GM19438 (cell line): ENCODE measurements around the gene LHX6.

ENCODE experiments used
- ATAC-seq: cut with Tn5 transposase; IDR thresholded peaks from one replicate; pipeline ENCODE4 v1.9.1; 2021; ENCODE audit warnings: low read depth; ENCODE audit not compliant: unreplicated experiment

Gene LHX6

DNA sequence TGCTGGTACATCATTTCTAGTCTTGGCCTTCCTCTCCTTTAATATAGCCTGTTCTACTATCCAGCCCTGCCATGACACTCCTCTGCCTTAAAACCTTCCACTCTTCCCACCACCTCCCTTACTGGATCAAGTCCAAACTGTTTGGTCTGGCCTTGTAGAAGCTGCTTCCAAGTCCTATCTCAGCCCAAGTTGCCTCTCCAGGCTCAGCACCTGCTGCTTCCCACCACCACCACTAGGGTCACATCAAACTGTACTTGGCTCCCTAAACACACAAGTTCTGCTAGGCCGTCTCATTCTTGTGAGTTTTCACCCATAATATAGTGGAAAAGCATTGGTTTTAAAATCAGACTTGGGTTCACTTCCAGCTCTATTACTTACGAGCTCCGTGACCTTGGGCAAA, 70.6 kb downstream of the LHX6 start:
- ATAC-seq = no peak

DNA sequence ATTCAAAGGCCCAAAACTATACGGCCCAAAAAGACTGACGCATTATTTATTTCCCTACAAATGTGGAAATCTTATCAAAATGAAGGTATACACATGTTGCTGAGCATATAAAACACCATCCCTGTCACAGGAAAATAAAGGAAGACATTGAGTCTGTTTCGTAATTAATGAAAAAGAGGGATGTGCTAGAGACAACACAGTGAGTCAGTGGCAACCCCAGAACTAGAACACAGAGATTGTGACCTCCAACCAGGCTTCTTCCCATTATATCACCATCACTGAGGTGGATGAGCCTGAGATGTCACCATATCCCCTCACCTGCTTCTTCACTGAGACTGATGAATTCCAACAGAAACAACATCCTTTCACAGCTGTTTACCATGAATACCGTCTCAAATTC, 73.0 kb downstream of the LHX6 start:
- ATAC-seq = no peak
